DND-41 (cell line): ENCODE measurements around the gene CHAC2.
A peak's percentile ranks its signal among the peaks of the same experiment; 100 is the strongest.
"Not testable (repeated sequence)": the region's sequence is repeated elsewhere in the genome, so short reads cannot be mapped to it uniquely, and the experiment has no call there.

Experiments used
- ATAC-seq: fragments of 200-7000 bp; cut with Tn5 transposase; 3 replicates; pipeline ENCODE4 v1.9.1; 2021; ENCODE audit warnings: low read depth; ENCODE audit not compliant: insufficient read depth
- DNase-seq: peaks from one replicate; pipeline ENCODE4 v3.0.0-alpha.2; 2020
- H2AFZ ChIP-seq: 2 replicates; pipeline ENCODE4 v1.6.0; 2012; ENCODE audit warnings: low read depth, low read length
- H3K27ac ChIP-seq: 2 replicates; pipeline ENCODE4 v1.5.1; 2012; ENCODE audit warnings: low read length, inconsistent platforms
- H3K27me3 ChIP-seq: fragments of 200-600 bp; sonication (generic); 2 replicates; pipeline ENCODE4 v1.6.0; 2012; ENCODE audit warnings: low read length, mild to moderate bottlenecking, inconsistent platforms; ENCODE audit not compliant: insufficient read depth, poor library complexity
- H3K36me3 ChIP-seq: 2 replicates; pipeline ENCODE4 v1.5.1; 2012; ENCODE audit warnings: low read length, inconsistent platforms; ENCODE audit not compliant: insufficient read depth
- H3K4me1 ChIP-seq: 2 replicates; pipeline ENCODE4 v1.5.1; 2012; ENCODE audit warnings: mild to moderate bottlenecking, low read length; ENCODE audit not compliant: insufficient read depth
- H3K4me2 ChIP-seq: 2 replicates; pipeline ENCODE4 v1.6.0; 2012; ENCODE audit warnings: mild to moderate bottlenecking, moderate library complexity, low read length, inconsistent platforms; ENCODE audit not compliant: insufficient read depth
- H3K4me3 ChIP-seq, 2 experiments: fragments of 200-600 bp in 1 of 2; shearing (Covaris generic) in 1 of 2; 2 replicates each; pipeline ENCODE4 v1.5.1; 2012 to 2016; ENCODE audit warnings: inconsistent platforms in 2 of 2, low read length in 2 of 2, mild to moderate bottlenecking in 2 of 2, low read depth in 1 of 2, moderate library complexity in 1 of 2
- H3K79me2 ChIP-seq: 2 replicates; pipeline ENCODE4 v1.6.0; 2012; ENCODE audit warnings: low read length, inconsistent platforms; ENCODE audit not compliant: insufficient read depth
- H3K9ac ChIP-seq: 2 replicates; pipeline ENCODE4 v1.6.0; 2012; ENCODE audit warnings: low read depth, mild to moderate bottlenecking, inconsistent platforms, low read length, moderate library complexity
- H3K9me3 ChIP-seq: 2 replicates; pipeline ENCODE4 v1.5.1; 2012; ENCODE audit warnings: low read length, moderate library complexity, mild to moderate bottlenecking, inconsistent platforms; ENCODE audit not compliant: insufficient read depth, severe bottlenecking
- H4K20me1 ChIP-seq: 2 replicates; pipeline ENCODE4 v1.6.0; 2012; ENCODE audit warnings: low read length; ENCODE audit not compliant: insufficient read depth
- EZH2 ChIP-seq: IDR thresholded peaks from 3 replicates; pipeline ENCODE4 v1.6.1; 2012; ENCODE audit warnings: borderline replicate concordance, low read depth, mild to moderate bottlenecking, moderate library complexity, low read length, inconsistent platforms; ENCODE audit not compliant: severe bottlenecking
- TF ChIP-seq, protein P1 (sequence below): IDR thresholded peaks from 2 replicates; pipeline ENCODE4 v1.5.1; 2012; ENCODE audit warnings: borderline replicate concordance, low read length, moderate library complexity, mild to moderate bottlenecking; ENCODE audit not compliant: poor library complexity, severe bottlenecking; ENCODE audit errors: extremely low read depth

Gene CHAC2

DNA sequence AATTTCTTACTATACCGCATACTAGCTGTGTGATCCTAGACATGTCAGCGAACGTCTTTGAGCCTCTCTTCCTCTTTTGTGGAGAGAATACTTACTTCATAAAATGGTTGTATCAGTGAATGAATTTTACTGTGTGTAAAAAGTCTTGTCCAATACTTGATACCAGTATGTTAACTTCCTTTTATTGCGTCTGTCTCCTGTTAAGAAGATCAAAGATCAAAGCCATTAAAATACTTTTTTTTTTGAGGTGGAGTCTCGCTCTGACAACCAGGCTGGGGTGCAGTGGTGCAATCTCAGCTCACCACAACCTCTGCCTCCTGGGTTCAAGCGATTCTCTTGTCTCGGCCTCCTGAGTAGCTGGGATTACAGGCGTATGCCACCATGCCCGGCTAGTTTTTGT is 52.4 kb downstream of the CHAC2 start:
- H3K79me2 ChIP-seq, result no peaks in the 10 kb centered on the region
- H2AFZ ChIP-seq, result no peak overlapping the region
- H3K9ac ChIP-seq, result no peak overlapping the region
- no peaks in the 10 kb centered on the region for H3K27me3 ChIP-seq
- H3K4me2 ChIP-seq, result no peak overlapping the region
- no peak overlapping the region for H3K4me3 ChIP-seq
- H4K20me1 ChIP-seq, result no peaks in the 10 kb centered on the region
- no peaks in the 10 kb centered on the region for H3K4me1 ChIP-seq
- DNase-seq (no peak), ATAC-seq (no peak)
- no peaks in the 10 kb centered on the region for H3K9me3 ChIP-seq
- TF ChIP-seq, protein P1, sequence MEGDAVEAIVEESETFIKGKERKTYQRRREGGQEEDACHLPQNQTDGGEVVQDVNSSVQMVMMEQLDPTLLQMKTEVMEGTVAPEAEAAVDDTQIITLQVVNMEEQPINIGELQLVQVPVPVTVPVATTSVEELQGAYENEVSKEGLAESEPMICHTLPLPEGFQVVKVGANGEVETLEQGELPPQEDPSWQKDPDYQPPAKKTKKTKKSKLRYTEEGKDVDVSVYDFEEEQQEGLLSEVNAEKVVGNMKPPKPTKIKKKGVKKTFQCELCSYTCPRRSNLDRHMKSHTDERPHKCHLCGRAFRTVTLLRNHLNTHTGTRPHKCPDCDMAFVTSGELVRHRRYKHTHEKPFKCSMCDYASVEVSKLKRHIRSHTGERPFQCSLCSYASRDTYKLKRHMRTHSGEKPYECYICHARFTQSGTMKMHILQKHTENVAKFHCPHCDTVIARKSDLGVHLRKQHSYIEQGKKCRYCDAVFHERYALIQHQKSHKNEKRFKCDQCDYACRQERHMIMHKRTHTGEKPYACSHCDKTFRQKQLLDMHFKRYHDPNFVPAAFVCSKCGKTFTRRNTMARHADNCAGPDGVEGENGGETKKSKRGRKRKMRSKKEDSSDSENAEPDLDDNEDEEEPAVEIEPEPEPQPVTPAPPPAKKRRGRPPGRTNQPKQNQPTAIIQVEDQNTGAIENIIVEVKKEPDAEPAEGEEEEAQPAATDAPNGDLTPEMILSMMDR, result no peak
- no peak for TF ChIP-seq EZH2
- no peak overlapping the region for H3K27ac ChIP-seq
- peaks cover 27% of the 10 kb centered on the region; the same call in 1 of the 2 replicates for H3K36me3 ChIP-seq

DNA sequence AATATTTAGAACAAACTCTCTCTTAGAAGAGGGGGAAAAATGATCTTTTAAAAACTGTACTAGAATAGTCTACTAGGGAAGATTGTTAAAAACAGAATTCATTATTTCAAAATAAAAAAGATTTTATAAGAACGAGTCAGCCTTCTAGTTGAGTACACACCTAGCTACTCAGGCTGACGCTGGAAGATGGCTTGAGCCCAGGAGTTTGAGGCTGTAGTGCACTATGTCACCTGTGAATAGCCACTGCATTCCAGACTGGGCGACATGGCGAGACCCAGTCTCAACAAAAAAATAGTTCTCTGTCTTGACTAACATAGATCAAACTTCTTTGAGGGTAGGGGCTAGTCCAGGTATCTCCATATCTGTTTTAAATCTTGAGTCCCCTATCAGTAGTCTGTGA is 53.1 kb downstream of the CHAC2 start:
- H3K9ac ChIP-seq, result no peak overlapping the region
- H3K4me1 ChIP-seq, result no peaks in the 10 kb centered on the region
- H3K4me3 ChIP-seq, result no peak overlapping the region
- ATAC-seq (no peak), DNase-seq (no peak)
- TF ChIP-seq EZH2, result no peak
- TF ChIP-seq, protein P1, result no peak
- no peaks in the 10 kb centered on the region for H3K79me2 ChIP-seq
- H2AFZ ChIP-seq, result no peak overlapping the region
- no peak overlapping the region for H3K27ac ChIP-seq
- H3K4me2 ChIP-seq, result no peak overlapping the region
- H3K27me3 ChIP-seq, result no peaks in the 10 kb centered on the region
- no peaks in the 10 kb centered on the region for H4K20me1 ChIP-seq
- no peaks in the 10 kb centered on the region for H3K9me3 ChIP-seq
- peaks cover 21% of the 10 kb centered on the region; the same call in 1 of the 2 replicates for H3K36me3 ChIP-seq

DNA sequence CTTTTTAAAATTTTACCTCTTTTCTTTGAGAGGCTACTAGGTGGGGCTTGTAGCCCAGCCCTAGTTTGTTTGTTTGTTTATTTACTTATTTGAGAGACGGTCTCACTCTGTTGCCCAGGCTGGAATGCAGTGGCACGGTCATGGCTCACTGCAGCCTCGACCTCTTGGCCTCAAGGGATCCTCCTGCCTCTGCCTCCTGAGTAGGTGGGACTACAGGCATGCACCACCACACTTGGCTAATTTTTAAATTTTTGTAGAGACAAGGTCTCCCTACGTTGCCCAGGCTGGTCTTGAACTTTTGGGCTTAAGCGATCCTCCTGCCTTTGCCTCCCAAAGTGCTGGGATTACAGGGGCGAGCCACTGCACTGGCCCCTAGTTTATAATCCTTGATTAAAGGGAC is 54.2 kb downstream of the CHAC2 start:
- Histone ChIP-seq H3K79me2 (no peaks in the 10 kb centered on the region), H3K36me3 (peaks cover 17% of the 10 kb centered on the region; the same call in 1 of the 2 replicates), H3K4me2 (no peak overlapping the region), H2AFZ (no peak overlapping the region), H3K4me3 (no peak overlapping the region), H3K9me3 (no peaks in the 10 kb centered on the region), H3K4me1 (no peaks in the 10 kb centered on the region), H4K20me1 (no peaks in the 10 kb centered on the region), H3K27me3 (no peaks in the 10 kb centered on the region), H3K27ac (no peak overlapping the region), H3K9ac (no peak overlapping the region)
- no peak for DNase-seq
- TF ChIP-seq, protein P1, result no peak
- TF ChIP-seq EZH2, result no peak
- ATAC-seq, result no peak

DNA sequence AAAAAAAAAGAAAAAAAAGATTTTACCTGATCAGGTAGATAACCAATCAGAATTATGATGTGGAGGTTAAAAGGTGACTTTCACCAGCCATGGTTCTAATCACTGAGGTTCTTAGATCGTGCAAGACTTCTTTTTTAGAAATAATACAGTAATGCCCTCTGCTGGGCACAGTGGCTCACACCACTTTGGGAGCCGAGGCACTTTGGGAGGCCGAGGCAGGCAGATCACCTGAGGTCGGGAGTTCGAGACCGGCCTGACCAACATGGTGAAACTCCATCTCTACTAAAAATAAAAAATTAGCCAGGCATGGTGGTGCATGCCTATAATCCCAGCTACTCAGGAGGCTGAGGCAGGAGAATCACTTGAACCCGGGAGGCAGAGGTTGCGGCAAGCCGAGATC is 56.0 kb downstream of the CHAC2 start:
- not testable (repeated sequence) for H3K9me3 ChIP-seq, H4K20me1 ChIP-seq, H3K27ac ChIP-seq, H3K36me3 ChIP-seq, H3K4me1 ChIP-seq, H2AFZ ChIP-seq, H3K27me3 ChIP-seq, H3K79me2 ChIP-seq, H3K4me2 ChIP-seq, H3K9ac ChIP-seq, H3K4me3 ChIP-seq
- TF ChIP-seq, protein P1, result peak; percentile 50
- DNase-seq (peak; percentile 22), ATAC-seq (peak; percentile 65; the same call in 1 of the 3 replicates)
